ENCODE measurements around the gene ZNF213.
"Not testable (repeated sequence)": the region's sequence is repeated elsewhere in the genome, so short reads cannot be mapped to it uniquely, and the experiment has no call there.

Gene ZNF213

DNA sequence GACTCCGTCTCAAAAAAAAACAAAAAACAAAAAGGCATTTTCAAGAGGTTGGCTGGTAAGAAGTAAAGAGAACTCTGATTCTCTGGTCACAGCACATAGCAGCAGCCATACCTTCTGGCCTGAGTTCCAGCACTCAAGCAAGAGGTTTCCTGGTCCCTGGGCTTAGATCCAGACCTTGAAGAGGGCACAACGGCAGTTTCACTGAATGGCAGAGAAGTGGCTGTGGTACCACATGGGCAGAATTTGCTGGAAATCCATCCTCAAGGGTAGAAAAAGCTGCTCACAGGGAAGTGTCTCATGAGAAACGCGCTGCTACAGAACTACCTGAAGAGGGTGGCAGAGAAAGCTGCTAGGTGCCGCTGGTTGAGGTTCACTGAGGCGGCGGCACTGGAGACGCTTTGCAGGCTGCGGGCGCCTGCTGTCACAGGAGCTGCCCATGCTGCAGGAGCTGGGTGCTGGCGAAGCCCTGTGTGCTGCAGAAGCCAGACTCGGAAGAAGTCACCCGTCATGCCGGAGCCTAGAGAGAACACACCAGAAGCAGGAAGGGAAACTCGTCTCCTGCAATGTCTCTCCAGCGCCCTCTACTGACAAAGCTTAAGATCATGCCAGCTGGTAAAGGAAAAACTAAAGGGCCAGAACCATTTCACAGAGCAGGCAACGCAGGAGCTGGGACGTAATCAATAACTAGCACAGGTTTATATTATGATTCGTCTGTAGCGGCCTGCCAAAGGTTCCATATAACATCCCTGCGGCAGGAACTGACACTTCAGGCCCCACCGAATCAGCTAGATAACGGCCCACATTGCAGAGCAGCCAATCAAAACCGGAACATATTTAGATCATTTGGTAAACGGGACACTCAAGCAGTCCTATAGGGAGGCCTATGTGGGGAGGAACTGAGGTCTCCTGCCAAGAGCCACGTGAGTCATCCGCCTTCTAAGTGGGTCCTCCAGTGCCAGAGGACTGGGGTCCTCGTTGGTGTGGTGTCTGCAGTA lies 5.4 kb upstream of the ZNF213 start:
- peak; percentile 70 for DNase-seq (ENCODE audit: low spot score)

DNA sequence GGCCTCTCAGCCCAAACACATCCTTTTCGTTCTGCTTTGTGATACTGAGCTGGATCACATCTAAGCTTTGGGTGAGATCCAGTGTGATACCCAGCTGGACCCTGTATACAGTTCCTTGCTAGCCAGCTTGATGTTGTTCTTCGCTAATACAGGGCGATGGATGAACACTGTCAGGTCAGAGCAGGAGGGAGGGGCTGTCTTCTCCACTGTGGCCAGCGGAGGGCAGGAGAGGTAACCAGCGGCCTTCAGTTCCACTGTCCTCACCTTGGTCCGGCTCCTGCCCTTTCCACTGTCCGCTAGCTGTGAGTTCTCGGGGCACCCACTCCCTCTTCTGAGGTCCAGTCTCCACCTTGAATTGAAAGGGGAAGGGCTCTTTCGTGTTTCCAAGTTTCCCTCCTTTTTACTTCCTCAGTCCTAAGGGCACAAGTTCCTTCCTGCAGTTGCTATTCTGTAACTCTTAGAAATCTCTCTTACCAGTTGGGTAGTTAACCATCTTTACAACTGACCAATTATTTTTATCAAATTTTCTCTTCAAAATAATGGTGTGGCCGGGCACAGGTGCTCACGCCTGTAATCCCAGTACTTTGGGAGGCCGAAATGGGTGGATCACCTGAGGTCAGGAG lies 3.0 kb upstream of the ZNF213 start:
- DNase-seq (ENCODE audit: low spot score): peak; percentile 52

DNA sequence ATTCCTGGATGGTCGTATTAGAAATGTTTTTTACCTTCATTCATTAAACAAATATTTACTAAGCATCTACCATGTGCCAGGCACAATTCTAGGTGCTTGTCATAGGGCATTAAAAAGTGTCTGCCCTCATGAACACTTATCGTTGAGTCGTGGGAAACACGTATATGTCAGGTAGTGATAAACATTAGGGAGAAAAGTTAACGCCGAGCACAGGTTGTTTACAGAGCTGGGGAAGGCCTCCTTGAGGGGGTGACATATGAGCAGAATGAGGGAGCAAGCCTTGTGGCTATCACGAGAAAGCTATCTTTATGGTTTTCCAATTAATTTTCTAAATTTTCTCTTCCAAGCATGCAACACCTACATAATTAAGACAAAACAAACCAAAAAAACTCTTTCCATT lies 985 bp upstream of the ZNF213 start:
- no peak for DNase-seq (ENCODE audit: low spot score)

DNA sequence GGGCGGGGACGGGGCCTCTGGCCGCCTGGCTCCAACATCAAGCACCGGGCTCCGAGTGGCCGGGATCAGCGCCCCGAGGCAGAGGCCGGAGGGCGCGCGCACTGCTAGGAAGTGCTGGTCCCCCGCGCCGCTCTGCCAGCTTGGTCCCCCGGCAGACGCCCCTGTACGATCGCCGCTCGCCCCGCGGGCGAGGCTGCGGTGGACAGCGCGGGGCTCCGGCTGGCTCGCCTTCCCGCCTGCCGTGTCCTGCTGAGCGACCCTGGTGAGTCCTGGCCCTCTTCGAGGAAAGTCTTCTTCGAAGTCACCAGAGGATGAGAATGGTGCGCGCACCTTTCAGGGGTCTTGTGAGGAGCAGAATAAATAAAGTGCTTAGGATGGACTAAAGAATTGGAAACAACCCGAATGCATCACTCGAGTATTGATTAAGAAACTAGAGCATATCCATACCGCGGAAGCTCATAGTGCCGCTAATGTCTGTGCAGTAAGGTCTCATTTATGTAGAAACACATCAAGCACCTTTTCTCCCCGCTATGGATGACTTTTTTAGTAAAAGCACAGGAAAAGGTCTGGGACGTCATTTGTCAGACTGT lies 392 bp downstream of the ZNF213 start:
- no peak for DNase-seq (ENCODE audit: low spot score)

DNA sequence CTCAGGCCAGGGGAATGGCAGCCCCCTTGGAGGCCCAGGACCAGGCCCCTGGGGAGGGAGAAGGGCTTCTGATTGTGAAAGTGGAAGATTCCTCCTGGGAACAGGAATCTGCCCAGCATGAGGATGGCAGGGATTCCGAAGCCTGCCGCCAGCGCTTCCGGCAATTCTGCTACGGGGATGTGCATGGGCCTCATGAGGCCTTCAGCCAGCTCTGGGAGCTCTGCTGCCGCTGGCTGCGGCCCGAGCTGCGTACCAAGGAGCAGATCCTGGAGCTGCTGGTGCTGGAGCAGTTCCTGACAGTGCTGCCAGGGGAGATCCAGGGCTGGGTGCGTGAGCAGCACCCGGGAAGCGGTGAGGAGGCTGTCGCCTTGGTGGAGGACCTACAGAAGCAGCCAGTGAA lies 2.4 kb downstream of the ZNF213 start:
- DNase-seq (ENCODE audit: low spot score): no peak

DNA sequence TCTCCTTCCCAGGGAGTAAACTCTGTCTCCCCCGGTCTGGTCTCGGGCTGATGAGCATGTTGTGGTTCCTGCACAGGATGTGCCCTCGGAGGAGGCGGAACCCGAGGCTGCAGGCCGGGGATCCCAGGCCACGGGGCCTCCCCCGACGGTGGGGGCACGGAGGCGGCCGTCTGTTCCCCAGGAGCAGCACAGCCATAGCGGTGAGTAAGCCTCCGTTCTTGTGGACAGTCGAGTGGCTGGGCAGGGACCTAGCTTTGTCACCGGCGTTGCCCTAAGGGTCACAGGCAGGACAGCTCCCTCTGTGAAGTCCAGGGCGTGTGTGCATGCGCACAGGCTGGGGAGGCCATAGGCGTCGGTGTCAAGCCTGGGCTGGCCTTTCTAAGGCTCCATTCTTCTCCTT lies 3.5 kb downstream of the ZNF213 start:
- DNase-seq (ENCODE audit: low spot score): no peak

DNA sequence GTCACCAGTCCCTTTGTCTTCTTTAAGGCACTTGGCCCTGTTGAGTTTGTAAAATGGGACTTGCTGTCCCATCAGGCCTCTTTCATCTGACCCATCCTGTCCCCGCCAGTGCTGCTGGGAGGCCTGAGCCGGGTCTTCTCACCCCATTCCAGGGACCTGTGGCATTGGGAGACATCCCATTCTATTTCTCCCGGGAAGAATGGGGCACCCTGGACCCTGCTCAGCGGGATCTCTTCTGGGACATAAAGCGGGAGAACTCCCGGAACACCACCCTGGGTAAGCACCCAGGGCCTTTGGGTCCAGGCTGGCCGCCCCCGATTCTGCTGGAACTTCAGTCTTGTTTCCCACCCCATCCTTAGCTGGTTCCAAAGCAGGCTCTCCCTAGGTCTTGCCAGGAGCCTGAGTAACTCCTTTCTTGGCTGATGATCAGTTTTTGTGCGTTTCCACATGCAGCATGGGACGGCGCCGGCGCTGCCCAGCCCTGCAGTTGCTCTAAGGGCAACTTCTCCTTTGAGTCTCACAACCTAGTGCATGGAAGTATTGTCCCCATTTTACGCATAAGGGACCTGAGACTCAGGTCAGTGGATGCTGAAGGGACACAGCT lies 4.1 kb downstream of the ZNF213 start:
- no peak for DNase-seq (ENCODE audit: low spot score)

DNA sequence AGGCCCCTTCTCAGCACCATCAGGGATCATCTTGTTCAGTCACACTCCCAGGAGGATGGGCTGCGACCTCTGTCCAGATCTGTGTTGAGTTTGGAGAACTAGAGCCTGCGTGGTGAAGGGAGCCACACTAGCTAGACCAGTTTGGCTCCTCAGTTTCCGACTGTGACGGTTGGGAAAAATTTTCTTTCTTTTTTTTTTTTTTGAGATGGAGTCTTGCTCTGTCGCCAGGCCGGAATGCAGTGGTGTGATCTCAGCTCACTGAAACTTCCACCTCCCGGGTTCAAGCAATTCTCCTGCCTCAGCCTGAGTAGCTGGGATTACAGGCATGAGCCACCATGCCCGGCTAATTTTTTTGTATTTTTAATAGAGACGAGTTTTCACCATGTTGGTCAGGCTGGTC lies 4.7 kb downstream of the ZNF213 start:
- not testable (repeated sequence) for DNase-seq (ENCODE audit: low spot score)

DNA sequence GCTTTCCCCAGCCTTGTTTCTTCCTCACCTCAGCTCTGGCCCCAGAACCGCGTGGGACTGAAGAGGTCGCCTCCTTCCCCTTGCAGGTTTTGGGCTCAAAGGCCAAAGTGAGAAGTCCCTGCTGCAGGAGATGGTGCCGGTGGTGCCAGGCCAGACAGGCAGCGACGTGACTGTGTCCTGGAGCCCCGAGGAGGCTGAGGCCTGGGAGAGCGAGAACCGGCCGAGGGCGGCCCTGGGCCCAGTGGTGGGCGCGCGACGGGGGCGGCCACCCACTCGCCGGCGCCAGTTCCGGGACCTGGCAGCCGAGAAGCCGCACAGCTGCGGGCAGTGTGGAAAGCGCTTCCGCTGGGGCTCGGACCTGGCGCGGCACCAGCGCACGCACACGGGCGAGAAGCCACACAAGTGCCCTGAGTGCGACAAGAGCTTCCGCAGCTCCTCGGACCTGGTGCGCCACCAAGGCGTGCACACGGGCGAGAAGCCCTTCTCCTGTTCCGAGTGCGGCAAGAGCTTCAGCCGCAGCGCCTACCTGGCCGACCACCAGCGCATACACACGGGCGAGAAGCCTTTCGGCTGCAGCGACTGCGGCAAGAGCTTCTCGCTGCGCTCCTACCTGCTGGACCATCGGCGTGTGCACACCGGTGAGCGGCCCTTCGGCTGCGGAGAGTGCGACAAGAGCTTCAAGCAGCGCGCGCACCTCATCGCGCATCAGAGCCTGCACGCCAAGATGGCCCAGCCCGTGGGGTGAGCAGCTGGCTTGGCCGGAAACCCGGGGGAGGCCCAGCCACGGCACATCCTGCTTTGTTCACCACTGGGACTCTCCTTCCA lies 6.0 kb downstream of the ZNF213 start:
- no peak for DNase-seq (ENCODE audit: low spot score)

DNA sequence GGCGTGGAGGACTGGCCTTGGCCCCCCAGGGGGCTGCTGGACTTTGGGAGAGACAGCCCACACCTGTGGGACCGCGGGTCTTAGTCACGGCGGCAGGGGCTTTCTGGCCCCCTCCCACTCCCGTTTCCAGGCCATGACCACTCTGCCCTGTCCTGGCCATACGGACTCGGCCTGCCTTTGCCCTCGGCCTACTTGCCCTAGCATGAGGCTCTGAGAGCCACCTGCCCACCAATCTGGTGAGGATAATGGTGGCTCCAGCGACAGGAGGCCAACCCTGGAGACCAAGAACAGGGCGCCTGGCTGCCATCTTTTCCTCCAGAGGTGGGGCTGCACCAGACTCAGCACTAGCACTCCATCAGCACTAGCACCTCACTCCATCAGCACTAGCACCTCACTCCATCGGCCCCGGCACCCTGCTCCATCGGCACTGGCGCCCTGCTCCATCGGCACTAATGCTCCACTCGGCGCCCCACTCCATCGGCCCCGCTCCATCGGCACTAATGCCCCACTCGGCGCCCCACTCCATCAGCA lies 7.0 kb downstream of the ZNF213 start:
- DNase-seq (ENCODE audit: low spot score): no peak

DNA sequence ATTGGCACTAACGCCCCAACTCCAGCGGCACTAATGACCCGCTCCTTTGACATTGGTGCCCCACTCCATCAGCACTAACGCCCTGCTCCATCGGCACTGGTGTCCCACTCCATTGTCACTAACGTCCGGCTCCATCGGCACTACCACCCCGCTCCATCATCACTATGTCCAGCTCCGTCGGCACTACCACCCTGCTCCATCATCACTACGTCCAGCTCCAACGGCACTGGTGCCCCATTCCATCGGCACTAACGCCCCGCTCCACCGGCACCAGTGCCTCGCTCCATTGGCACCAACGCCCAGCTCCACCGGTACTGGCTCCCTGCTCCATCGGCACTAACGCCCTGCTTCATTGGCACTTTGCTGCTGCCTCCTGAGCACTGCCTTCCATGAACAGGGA lies 7.5 kb downstream of the ZNF213 start:
- no peak for DNase-seq (ENCODE audit: low spot score)

DNA sequence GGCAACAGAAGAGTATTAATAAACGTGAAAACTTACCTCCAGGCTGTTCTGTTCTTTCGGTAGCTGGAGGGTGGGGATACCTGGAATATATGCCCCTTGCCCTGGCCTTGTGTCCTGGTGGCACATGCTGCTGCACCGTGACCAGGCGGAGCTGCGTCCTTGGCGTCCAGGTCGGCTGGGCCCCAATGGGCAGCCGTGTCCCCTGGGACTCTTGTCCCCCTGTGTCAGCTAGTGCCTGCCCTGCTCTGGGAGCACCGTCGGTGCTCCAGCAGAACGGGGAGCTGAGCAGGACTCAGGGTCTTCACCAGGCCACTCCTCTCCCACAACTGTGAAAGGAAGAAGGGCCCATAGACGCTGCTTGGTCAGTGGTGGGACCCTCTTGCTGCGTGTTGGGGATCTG lies 7.9 kb downstream of the ZNF213 start:
- DNase-seq (ENCODE audit: low spot score): no peak

DNA sequence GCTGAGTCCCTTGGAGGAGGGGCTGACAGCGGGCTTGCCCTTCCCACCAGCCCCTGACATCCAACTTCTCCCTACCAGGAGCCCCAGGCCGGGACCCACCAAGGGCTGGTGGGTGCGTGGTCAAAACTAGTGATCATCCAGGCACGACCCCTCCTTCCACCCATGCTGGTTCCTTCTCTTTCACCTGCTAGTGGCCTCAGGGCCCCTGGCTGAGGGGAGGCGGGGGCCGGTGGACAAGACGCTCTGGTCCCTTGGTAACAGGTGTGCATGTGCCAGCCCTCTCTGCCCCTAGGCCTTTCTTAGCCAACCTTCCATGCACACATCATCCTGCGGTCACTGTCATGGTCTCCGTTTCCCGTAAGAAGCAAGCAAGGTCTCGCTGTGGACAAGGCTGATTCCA lies 8.4 kb downstream of the ZNF213 start:
- DNase-seq (ENCODE audit: low spot score): no peak

DNA sequence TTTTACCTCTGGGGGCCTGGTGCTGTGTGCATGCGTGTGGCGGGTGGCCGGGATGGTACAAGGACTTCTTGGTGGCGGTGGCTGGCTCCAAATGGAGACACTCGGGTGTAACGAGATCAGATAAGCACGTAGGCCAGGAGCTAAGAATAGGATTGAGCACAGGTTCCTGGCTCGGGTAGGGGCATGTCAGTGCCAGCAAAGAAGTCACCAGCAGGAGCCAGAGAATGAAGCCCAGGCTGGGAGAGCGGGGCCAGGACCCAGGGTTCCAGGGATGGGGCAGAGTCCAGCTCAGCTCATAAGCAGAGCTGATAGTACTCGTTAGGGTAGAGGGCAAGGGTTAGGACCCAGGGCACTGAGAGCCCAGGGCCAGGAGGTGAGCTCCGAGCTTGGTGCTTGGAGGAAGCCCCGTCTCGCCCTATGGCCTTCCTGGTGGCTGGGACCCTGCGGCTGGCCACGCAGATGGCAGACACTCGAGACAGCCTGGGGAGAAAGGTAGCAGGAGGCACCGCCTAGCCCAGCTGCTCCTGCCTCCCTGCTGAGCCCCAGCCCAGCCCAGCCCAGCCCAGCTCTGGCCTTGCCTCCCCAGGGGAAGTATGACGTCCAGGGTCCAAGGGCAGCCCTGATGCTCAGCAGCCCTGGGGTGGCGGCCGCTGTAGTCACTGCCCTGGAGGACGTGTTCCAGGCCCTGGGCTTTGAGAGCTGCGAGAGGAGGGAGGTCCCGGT lies 8.9 kb downstream of the ZNF213 start:
- no peak for DNase-seq (ENCODE audit: low spot score)

DNA sequence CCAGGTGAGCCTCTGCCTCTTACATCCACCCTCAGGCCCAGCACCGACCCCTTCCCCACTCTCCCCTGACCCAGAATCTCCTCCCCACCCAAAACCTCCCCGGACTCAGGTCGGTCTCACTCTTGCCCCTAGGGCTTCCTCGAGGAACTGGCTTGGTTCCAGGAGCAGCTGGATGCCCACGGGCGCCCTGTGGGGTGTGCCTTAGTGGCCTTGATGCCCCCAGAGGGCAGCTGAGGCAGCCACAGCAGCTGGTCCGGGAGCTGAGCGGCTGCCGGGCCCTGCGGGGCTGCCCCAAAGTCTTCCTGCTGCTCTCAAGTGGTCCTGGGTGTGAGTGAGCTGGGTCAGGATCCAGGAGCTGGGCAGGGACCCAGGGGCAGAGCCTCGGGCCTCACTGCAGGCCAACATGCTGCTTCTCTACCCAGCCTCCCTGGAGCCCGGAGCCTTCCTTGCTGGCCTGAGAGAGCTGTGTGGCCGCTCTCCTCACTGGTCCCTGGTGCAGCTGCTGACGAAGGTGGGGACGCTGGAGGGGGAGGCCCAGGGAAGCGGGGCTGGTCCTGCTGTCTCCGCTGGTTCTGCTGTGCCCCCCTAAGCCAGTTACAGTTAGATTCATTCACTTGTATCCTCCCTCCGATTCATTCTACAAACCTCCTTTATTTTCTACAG lies 9.6 kb downstream of the ZNF213 start:
- no peak for DNase-seq (ENCODE audit: low spot score)

DNA sequence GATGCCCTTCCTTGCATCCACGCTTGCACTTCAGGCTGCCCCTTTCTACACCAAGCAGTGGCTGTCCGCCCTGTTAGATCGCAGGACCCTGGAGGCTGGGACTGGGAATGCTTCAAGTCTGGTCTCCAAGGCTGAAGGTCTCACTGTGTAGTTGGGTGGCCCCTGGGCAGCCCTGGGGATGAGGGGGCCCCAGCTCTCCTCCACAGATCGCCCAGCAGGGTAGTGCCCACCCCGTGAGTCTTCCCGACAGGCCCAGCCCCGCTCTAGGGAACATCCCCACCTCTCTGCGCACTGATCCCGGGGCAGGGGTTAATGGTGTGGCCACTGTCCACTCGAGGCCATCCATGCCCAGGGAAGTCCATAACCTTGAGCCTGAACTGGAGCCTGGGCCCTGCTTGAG lies 10.3 kb downstream of the ZNF213 start:
- no peak for DNase-seq (ENCODE audit: low spot score)

DNA sequence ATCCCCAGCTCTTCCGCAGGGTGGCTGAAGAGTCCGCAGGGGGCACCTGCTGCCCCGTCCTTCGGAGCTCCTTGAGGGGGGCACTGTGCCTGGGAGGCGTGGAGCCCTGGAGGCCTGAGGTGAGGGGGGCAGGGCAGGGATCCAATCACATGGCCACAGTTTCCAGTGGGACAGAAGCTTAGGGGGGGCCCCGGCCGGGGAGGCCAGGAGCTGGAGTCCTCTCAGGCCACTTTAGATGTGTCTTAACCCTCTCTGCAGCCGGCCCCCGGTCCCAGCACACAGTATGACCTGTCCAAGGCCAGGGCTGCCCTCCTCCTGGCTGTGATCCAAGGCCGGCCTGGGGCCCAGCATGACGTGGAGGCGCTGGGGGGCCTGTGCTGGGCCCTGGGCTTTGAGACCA lies 10.8 kb downstream of the ZNF213 start:
- DNase-seq (ENCODE audit: low spot score): no peak

DNA sequence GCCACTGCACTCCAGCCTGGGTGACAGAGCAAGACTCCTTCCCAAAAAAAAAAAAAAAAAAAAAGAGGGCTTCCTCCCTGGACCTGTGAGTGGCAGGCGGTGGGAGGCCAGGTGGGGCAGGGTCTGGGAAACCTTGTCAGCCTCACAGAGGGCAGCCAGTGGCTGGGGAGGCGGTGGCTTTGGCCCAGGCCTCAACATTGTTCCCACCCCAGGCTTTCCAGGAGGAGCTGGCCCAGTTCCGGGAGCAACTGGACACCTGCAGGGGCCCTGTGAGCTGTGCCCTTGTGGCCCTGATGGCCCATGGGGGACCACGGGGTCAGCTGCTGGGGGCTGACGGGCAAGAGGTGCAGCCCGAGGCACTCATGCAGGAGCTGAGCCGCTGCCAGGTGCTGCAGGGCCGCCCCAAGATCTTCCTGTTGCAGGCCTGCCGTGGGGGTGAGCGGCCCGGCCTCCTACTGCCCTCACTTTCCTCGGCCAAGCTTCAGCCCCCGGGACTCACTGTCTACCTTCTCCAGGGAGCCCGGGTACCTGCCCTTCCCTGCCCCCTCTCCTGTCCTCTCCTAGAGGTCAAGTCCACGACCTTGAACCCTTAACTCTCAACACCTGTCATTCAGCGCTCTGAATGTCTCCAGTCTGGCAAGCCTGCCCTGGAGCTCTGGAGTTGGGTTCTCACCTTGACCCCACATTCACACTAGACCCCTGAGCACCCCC lies 12.4 kb downstream of the ZNF213 start:
- no peak for DNase-seq (ENCODE audit: low spot score)

DNA sequence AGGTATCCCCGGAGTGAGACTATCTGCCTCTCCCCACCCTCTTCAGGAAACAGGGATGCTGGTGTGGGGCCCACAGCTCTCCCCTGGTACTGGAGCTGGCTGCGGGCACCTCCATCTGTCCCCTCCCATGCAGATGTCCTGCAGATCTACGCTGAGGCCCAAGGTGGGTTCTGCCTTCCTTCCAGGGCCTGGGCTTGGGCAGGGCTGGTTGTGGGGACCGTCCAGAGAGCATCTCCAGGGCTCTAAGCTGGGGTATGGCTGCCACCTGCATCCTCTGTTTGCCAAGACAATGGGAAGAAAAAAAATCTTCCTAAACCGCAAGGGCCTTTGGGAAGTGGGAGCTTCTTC lies 12.9 kb downstream of the ZNF213 start:
- no peak for DNase-seq (ENCODE audit: low spot score)

Measured in HuH-7 (cell line).